SKM-1 treated with dmso at 0.1 percent for 144 hours (cell line): ENCODE results near the gene SART3.
"Not testable (repeated sequence)": the region's sequence is repeated elsewhere in the genome, so short reads cannot be mapped to it uniquely, and the experiment has no call there.

Experiments
- DNase-seq: peaks from one replicate; lab custom pipeline; 2025; ENCODE audit not compliant: unreplicated experiment; lab: John Stamatoyannopoulos, UW

Gene SART3

GRCh38 chr12:108565146-108565545 lies 4.2 kb upstream of the SART3 start:
- DNase-seq, result no peak

- no peak for DNase-seq
These were observed 3.8 kb upstream of the SART3 start for GRCh38 chr12:108564724-108565123.

- no peak for DNase-seq
These were observed 2.8 kb upstream of the SART3 start for GRCh38 chr12:108563804-108564151.

- DNase-seq, result peak; percentile 54
These were observed 2.3 kb upstream of the SART3 start for GRCh38 chr12:108563136-108563803.

- DNase-seq, result peak; percentile 69
These were observed 1.6 kb upstream of the SART3 start, which contains the start of gene ISCU for GRCh38 chr12:108562348-108563135. TSS of gene ISCU (plus strand) at chr12:108562596. CDS start at chr12:108562623, 27 bp downstream.

GRCh38 chr12:108561852-108562347 lies 927 bp upstream of the SART3 start:
- peak; percentile 25 for DNase-seq

- no peak for DNase-seq
These were observed 652 bp downstream of the SART3 start for GRCh38 chr12:108560321-108560721.

- no peak for DNase-seq
These were observed 1.2 kb downstream of the SART3 start for GRCh38 chr12:108559748-108560147.

- DNase-seq, result no peak
These were observed 1.8 kb downstream of the SART3 start for GRCh38 chr12:108559007-108559655.

- DNase-seq, result not testable (repeated sequence)
These were observed 5.6 kb downstream of the SART3 start for GRCh38 chr12:108555383-108555782.

GRCh38 chr12:108553799-108554198 lies 7.2 kb downstream of the SART3 start:
- no peak for DNase-seq

GRCh38 chr12:108551535-108551934 lies 9.4 kb downstream of the SART3 start:
- no peak for DNase-seq

- no peak for DNase-seq
These were observed 11.9 kb downstream of the SART3 start for GRCh38 chr12:108548954-108549521.

- no peak for DNase-seq
These were observed 13.3 kb downstream of the SART3 start for GRCh38 chr12:108547686-108548085.

GRCh38 chr12:108543652-108544051 lies 17.3 kb downstream of the SART3 start:
- DNase-seq, result no peak

- no peak for DNase-seq
These were observed 18.7 kb downstream of the SART3 start for GRCh38 chr12:108542320-108542719.

GRCh38 chr12:108538616-108539195 lies 22.3 kb downstream of the SART3 start:
- DNase-seq, result no peak

GRCh38 chr12:108538146-108538545 lies 22.8 kb downstream of the SART3 start:
- no peak for DNase-seq

- no peak for DNase-seq
These were observed 28.8 kb downstream of the SART3 start for GRCh38 chr12:108531929-108532848.

GRCh38 chr12:108530161-108530560 lies 30.8 kb downstream of the SART3 start:
- no peak for DNase-seq
